Measurements from ENCODE around the gene USP14. TPM values are rescaled to one million over a fixed set of nuclear protein-coding genes. Genes with fewer than 3 reads are reported as not detected.

Gene USP14
- total and polyA plus RNA-seq, 2 experiments from 2014 or later = 82.4 to 83.5 TPM

DNA sequence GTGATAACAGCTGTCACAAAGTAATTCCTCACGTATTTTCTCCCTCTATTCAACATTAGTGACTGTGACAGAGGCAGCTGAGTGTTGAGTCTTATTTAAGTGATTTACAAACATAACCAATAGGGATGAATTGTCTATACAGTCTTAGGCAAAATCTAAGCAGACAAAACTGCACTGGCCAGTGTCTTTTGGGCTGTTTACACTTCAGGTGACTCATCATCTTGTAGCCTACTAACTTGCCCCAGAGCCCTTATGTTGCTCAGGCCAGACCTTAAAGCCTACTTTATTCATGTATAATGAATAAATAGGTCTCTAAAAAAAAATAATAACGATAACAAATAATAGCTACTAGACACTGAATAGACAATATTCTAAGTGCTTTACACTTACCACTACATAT, 92.3 kb downstream of the USP14 start (continued):
- TF ChIP-seq, protein P1, sequence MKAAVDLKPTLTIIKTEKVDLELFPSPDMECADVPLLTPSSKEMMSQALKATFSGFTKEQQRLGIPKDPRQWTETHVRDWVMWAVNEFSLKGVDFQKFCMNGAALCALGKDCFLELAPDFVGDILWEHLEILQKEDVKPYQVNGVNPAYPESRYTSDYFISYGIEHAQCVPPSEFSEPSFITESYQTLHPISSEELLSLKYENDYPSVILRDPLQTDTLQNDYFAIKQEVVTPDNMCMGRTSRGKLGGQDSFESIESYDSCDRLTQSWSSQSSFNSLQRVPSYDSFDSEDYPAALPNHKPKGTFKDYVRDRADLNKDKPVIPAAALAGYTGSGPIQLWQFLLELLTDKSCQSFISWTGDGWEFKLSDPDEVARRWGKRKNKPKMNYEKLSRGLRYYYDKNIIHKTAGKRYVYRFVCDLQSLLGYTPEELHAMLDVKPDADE (IDR thresholded peaks at IDR 0.05) = no peak
- TF ChIP-seq, protein P2, sequence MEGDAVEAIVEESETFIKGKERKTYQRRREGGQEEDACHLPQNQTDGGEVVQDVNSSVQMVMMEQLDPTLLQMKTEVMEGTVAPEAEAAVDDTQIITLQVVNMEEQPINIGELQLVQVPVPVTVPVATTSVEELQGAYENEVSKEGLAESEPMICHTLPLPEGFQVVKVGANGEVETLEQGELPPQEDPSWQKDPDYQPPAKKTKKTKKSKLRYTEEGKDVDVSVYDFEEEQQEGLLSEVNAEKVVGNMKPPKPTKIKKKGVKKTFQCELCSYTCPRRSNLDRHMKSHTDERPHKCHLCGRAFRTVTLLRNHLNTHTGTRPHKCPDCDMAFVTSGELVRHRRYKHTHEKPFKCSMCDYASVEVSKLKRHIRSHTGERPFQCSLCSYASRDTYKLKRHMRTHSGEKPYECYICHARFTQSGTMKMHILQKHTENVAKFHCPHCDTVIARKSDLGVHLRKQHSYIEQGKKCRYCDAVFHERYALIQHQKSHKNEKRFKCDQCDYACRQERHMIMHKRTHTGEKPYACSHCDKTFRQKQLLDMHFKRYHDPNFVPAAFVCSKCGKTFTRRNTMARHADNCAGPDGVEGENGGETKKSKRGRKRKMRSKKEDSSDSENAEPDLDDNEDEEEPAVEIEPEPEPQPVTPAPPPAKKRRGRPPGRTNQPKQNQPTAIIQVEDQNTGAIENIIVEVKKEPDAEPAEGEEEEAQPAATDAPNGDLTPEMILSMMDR (conservative IDR thresholded peaks at IDR 0.05; ENCODE audit: low read depth in 2 of 2) = no peak

DNA sequence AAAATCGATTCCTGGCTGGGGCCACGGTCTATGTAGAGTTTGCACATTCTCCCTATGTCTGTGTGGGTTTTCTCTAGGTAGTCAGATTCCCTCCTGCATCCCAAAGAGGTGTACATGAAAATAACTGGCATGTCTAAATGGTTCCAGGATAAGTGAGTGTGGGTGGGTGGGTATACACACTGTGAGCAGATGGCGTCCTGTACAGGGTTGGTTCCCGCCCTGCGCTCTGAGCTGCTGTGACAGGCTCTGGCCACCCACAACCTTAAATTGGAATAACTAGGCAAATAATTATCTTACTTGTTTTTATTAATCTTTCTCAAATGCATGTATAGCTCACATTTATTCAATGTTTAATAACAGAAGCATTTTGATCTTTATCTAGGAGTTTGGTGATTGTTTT, 93.2 kb downstream of the USP14 start:
- DNase-seq (ENCODE audit: low spot score) (no peak), ATAC-seq (no peak)
- no peak overlapping the region for H3K4me2 ChIP-seq
- H3K36me3 Mint-ChIP-seq (ENCODE audit: low read depth) = peaks cover 73% of the 10 kb centered on the region
- no peaks in the 10 kb centered on the region for H3K27me3 ChIP-seq (ENCODE audit: insufficient read depth)
- H2AFZ ChIP-seq = no peak overlapping the region
- H3K9me3 Mint-ChIP-seq = no peaks in the 10 kb centered on the region
- no peaks in the 10 kb centered on the region for H3K9me2 ChIP-seq (ENCODE audit: insufficient read depth)
- no peaks in the 10 kb centered on the region for H3F3A ChIP-seq (replicated peaks; ENCODE audit: low read depth)
- no peak overlapping the region for H3K4me3 ChIP-seq
- no peak for TF ChIP-seq ZNF331 (CRISPR knock-in tag; IDR thresholded peaks at IDR 0.05; ENCODE audit: low read depth)
- no peak for TF ChIP-seq JUNB (IDR thresholded peaks at IDR 0.05; ENCODE audit: unreplicated experiment)
- TF ChIP-seq, protein P3, sequence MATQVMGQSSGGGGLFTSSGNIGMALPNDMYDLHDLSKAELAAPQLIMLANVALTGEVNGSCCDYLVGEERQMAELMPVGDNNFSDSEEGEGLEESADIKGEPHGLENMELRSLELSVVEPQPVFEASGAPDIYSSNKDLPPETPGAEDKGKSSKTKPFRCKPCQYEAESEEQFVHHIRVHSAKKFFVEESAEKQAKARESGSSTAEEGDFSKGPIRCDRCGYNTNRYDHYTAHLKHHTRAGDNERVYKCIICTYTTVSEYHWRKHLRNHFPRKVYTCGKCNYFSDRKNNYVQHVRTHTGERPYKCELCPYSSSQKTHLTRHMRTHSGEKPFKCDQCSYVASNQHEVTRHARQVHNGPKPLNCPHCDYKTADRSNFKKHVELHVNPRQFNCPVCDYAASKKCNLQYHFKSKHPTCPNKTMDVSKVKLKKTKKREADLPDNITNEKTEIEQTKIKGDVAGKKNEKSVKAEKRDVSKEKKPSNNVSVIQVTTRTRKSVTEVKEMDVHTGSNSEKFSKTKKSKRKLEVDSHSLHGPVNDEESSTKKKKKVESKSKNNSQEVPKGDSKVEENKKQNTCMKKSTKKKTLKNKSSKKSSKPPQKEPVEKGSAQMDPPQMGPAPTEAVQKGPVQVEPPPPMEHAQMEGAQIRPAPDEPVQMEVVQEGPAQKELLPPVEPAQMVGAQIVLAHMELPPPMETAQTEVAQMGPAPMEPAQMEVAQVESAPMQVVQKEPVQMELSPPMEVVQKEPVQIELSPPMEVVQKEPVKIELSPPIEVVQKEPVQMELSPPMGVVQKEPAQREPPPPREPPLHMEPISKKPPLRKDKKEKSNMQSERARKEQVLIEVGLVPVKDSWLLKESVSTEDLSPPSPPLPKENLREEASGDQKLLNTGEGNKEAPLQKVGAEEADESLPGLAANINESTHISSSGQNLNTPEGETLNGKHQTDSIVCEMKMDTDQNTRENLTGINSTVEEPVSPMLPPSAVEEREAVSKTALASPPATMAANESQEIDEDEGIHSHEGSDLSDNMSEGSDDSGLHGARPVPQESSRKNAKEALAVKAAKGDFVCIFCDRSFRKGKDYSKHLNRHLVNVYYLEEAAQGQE (IDR thresholded peaks at IDR 0.05; ENCODE audit: unreplicated experiment) = no peak
- TF ChIP-seq, protein P2 (conservative IDR thresholded peaks at IDR 0.05; ENCODE audit: low read depth in 2 of 2) = no peak
- TF ChIP-seq POLR2AphosphoS5 (IDR thresholded peaks at IDR 0.05; ENCODE audit: low read depth) = no peak
- TF ChIP-seq CREB1 (CRISPR knock-in tag; IDR thresholded peaks at IDR 0.05; ENCODE audit: low read depth) = no peak
- TF ChIP-seq EZH2phosphoT487 (IDR thresholded peaks at IDR 0.05; ENCODE audit: unreplicated experiment) = no peak
- no peaks in the 10 kb centered on the region for H3K27me3 Mint-ChIP-seq (ENCODE audit: insufficient read depth, low read depth, poor library complexity)
- H3K4me1 Mint-ChIP-seq = no peaks in the 10 kb centered on the region
- H4K20me1 ChIP-seq (replicated peaks; ENCODE audit: insufficient read depth) = peaks cover 4% of the 10 kb centered on the region; the same call in 1 of the 2 replicates
- no peaks in the 10 kb centered on the region for H3K4me1 ChIP-seq (ENCODE audit: insufficient read depth)
- no peak overlapping the region for H3K27ac Mint-ChIP-seq
- H3K36me3 ChIP-seq (ENCODE audit: insufficient read depth) = peaks cover 61% of the 10 kb centered on the region
- H3K4me3 Mint-ChIP-seq = no peak overlapping the region
- H3K27ac ChIP-seq (ENCODE audit: low read depth) = no peak overlapping the region
- no peaks in the 10 kb centered on the region for H3K79me2 ChIP-seq (replicated peaks; ENCODE audit: insufficient read depth)

All from GM23338 (cell line).